GM23338 (cell line): ENCODE data around the gene KRT83.

ENCODE experiments used
- CREB1 ChIP-seq: fragments of 250-450 bp; sonication (Bioruptor Pico); IDR thresholded peaks from 2 replicates; pipeline ENCODE4 v1.5.0; 2020; ENCODE audit warnings: low read depth, mild to moderate bottlenecking, moderate library complexity
- CTCF ChIP-seq, 2 experiments: fragments of 200-600 bp in 1 of 2; sonication (generic) in 1 of 2; conservative IDR thresholded peaks; 2 replicates each; pipeline versions ENCODE4 v1.5.1 to v1.6.1; 2016 to 2017; ENCODE audit warnings: antibody characterized with exemption in 2 of 2, low read depth in 2 of 2, mild to moderate bottlenecking in 2 of 2, moderate library complexity in 1 of 2
- EZH2 ChIP-seq: fragments of 200-600 bp; sonication (generic); IDR thresholded peaks from one replicate; pipeline ENCODE4 v1.8.0; 2017; ENCODE audit warnings: antibody characterized with exemption, mild to moderate bottlenecking, low read depth; ENCODE audit not compliant: unreplicated experiment
- EZH2phosphoT487 ChIP-seq: fragments of 200-600 bp; sonication (generic); IDR thresholded peaks from one replicate; pipeline ENCODE4 v1.8.1; 2018; ENCODE audit warnings: antibody characterized with exemption; ENCODE audit not compliant: unreplicated experiment
- JUNB ChIP-seq: IDR thresholded peaks from one replicate; pipeline ENCODE4 v1.6.1; 2016; ENCODE audit warnings: antibody characterized with exemption; ENCODE audit not compliant: unreplicated experiment
- NANOG ChIP-seq: IDR thresholded peaks from 2 replicates; pipeline ENCODE4 v1.6.1; 2016; ENCODE audit warnings: antibody characterized with exemption, borderline replicate concordance
- POLR2AphosphoS5 ChIP-seq: IDR thresholded peaks from 2 replicates; pipeline ENCODE4 v1.6.1; 2016; ENCODE audit warnings: antibody characterized with exemption, low read depth
- REST ChIP-seq: IDR thresholded peaks from one replicate; pipeline ENCODE4 v1.6.1; 2018; ENCODE audit warnings: antibody characterized with exemption; ENCODE audit not compliant: unreplicated experiment
- STAT1 ChIP-seq: IDR thresholded peaks from one replicate; pipeline ENCODE4 v1.6.1; 2016; ENCODE audit warnings: antibody characterized with exemption; ENCODE audit not compliant: unreplicated experiment

- TF ChIP-seq CTCF (conservative IDR thresholded peaks at IDR 0.05; ENCODE audit: low read depth in 2 of 2) (no peak), EZH2 (no peak), EZH2phosphoT487 (no peak), REST (peak; percentile 80), CREB1 (no peak), POLR2AphosphoS5 (no peak), NANOG (no peak), JUNB (no peak), STAT1 (no peak)
These were observed 20.2 kb downstream of the KRT83 start for GRCh38 chr12:52300796-52301691.
